ENCODE results near the gene TEX29.

GRCh38 chr13:111325941-111326620 lies 5.6 kb downstream of the TEX29 start:
- TF ChIP-seq EZH2 (optimal IDR thresholded peaks at IDR 0.05; ENCODE audit: low read depth, low read length) (no peak), CTCF (IDR thresholded peaks at IDR 0.05; ENCODE audit: low read length) (no peak)

All from MM.1S (cell line).